Measurements from ENCODE around the gene MBOAT2.
A peak's percentile ranks its signal among the peaks of the same experiment; 100 is the strongest.

Gene MBOAT2

DNA sequence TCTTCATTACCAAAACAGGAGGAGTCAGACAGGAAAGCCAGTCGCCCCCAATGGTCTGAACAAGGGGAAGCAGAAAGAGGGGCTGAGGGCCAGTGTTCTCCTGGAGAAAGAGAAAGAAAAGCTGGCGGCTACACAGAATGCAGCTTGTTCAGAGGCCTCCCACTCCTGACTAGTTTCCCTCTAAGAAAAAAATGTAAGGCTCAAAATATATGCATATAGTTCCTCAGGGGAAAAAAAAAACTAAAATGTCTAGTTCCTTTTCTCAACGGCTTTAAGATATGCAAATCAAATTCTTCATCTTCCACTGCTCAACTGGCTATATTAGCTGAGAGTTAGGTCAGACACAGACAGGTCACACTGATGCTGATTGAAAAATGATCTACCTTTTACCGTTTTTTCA, 18.6 kb downstream of the MBOAT2 start:
- no peak overlapping the region for H3K4me2 ChIP-seq (ENCODE audit: insufficient read depth, low read length)
- peaks cover 82% of the 10 kb centered on the region for H3K79me2 ChIP-seq (ENCODE audit: insufficient read depth, low read length)
- H2AFZ ChIP-seq (ENCODE audit: low read depth, low read length), result no peak overlapping the region
- no peak overlapping the region for H3K27ac ChIP-seq (ENCODE audit: low read length)
- H3K27me3 ChIP-seq (ENCODE audit: insufficient read depth, low read length, poor library complexity), result no peaks in the 10 kb centered on the region
- no peak for TF ChIP-seq EZH2 (IDR thresholded peaks at IDR 0.05; ENCODE audit: borderline replicate concordance, low read depth, low read length, severe bottlenecking)
- TF ChIP-seq, protein P1, sequence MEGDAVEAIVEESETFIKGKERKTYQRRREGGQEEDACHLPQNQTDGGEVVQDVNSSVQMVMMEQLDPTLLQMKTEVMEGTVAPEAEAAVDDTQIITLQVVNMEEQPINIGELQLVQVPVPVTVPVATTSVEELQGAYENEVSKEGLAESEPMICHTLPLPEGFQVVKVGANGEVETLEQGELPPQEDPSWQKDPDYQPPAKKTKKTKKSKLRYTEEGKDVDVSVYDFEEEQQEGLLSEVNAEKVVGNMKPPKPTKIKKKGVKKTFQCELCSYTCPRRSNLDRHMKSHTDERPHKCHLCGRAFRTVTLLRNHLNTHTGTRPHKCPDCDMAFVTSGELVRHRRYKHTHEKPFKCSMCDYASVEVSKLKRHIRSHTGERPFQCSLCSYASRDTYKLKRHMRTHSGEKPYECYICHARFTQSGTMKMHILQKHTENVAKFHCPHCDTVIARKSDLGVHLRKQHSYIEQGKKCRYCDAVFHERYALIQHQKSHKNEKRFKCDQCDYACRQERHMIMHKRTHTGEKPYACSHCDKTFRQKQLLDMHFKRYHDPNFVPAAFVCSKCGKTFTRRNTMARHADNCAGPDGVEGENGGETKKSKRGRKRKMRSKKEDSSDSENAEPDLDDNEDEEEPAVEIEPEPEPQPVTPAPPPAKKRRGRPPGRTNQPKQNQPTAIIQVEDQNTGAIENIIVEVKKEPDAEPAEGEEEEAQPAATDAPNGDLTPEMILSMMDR (IDR thresholded peaks at IDR 0.05; ENCODE audit: borderline replicate concordance, extremely low read depth, low read length, poor library complexity, severe bottlenecking), result no peak
- no peaks in the 10 kb centered on the region for H3K4me1 ChIP-seq (ENCODE audit: insufficient read depth, low read length)
- DNase-seq, result no peak
- no peak overlapping the region for H3K4me3 ChIP-seq (ENCODE audit: low read depth in 1 of 2, low read length in 2 of 2)
- H4K20me1 ChIP-seq (ENCODE audit: insufficient read depth, low read length), result peaks cover 14% of the 10 kb centered on the region; the same call in 1 of the 2 replicates
- no peak overlapping the region for H3K9ac ChIP-seq (ENCODE audit: low read depth, low read length)
- ATAC-seq (ENCODE audit: insufficient read depth, low read depth), result peak; percentile 47; the same call in 1 of the 3 replicates
- no peaks in the 10 kb centered on the region for H3K36me3 ChIP-seq (ENCODE audit: insufficient read depth, low read length)
- no peaks in the 10 kb centered on the region for H3K9me3 ChIP-seq (ENCODE audit: insufficient read depth, low read length, severe bottlenecking)

GRCh38 chr2:8984157-8984556, 19.3 kb downstream of the MBOAT2 start:
- Histone ChIP-seq H3K4me3 (ENCODE audit: low read depth in 1 of 2, low read length in 2 of 2) (no peak overlapping the region), H4K20me1 (ENCODE audit: insufficient read depth, low read length) (peaks cover 12% of the 10 kb centered on the region; the same call in 1 of the 2 replicates), H3K9ac (ENCODE audit: low read depth, low read length) (no peak overlapping the region), H3K27ac (ENCODE audit: low read length) (no peak overlapping the region), H3K9me3 (ENCODE audit: insufficient read depth, low read length, severe bottlenecking) (no peaks in the 10 kb centered on the region), H3K79me2 (ENCODE audit: insufficient read depth, low read length) (peaks cover 82% of the 10 kb centered on the region), H3K4me1 (ENCODE audit: insufficient read depth, low read length) (no peaks in the 10 kb centered on the region), H2AFZ (ENCODE audit: low read depth, low read length) (no peak overlapping the region), H3K27me3 (ENCODE audit: insufficient read depth, low read length, poor library complexity) (no peaks in the 10 kb centered on the region), H3K36me3 (ENCODE audit: insufficient read depth, low read length) (no peaks in the 10 kb centered on the region), H3K4me2 (ENCODE audit: insufficient read depth, low read length) (no peak overlapping the region)
- TF ChIP-seq, protein P1 (IDR thresholded peaks at IDR 0.05; ENCODE audit: borderline replicate concordance, extremely low read depth, low read length, poor library complexity, severe bottlenecking), result no peak
- no peak for TF ChIP-seq EZH2 (IDR thresholded peaks at IDR 0.05; ENCODE audit: borderline replicate concordance, low read depth, low read length, severe bottlenecking)
- ATAC-seq (ENCODE audit: insufficient read depth, low read depth) (no peak), DNase-seq (no peak)

DNA sequence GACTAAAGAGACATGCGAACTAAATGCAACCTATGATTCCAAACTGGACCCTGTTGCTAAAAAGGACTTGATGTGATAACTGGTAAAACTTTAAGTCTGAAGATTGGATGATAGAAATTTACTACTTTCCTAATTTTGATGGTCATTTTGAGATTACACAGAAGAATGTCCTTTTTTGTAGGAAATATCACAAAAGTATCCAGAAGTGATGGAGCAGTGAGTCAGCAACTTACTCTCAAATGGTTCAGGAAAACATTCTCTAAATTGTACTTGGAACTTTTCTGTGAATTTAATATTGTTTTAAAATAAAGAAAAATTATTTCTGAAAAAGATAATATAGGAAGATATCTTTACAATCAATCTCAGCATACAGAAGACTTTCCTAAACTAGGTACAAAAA, 19.9 kb downstream of the MBOAT2 start:
- Histone ChIP-seq H3K4me3 (ENCODE audit: low read depth in 1 of 2, low read length in 2 of 2) (no peak overlapping the region), H2AFZ (ENCODE audit: low read depth, low read length) (no peak overlapping the region), H3K27ac (ENCODE audit: low read length) (no peak overlapping the region), H3K27me3 (ENCODE audit: insufficient read depth, low read length, poor library complexity) (no peaks in the 10 kb centered on the region), H3K9ac (ENCODE audit: low read depth, low read length) (no peak overlapping the region), H3K36me3 (ENCODE audit: insufficient read depth, low read length) (no peaks in the 10 kb centered on the region), H4K20me1 (ENCODE audit: insufficient read depth, low read length) (peaks cover 12% of the 10 kb centered on the region; the same call in 1 of the 2 replicates), H3K79me2 (ENCODE audit: insufficient read depth, low read length) (peaks cover 80% of the 10 kb centered on the region), H3K4me2 (ENCODE audit: insufficient read depth, low read length) (no peak overlapping the region), H3K9me3 (ENCODE audit: insufficient read depth, low read length, severe bottlenecking) (no peaks in the 10 kb centered on the region), H3K4me1 (ENCODE audit: insufficient read depth, low read length) (no peaks in the 10 kb centered on the region)
- ATAC-seq (ENCODE audit: insufficient read depth, low read depth) (no peak), DNase-seq (no peak)
- TF ChIP-seq, protein P1 (IDR thresholded peaks at IDR 0.05; ENCODE audit: borderline replicate concordance, extremely low read depth, low read length, poor library complexity, severe bottlenecking), result no peak
- no peak for TF ChIP-seq EZH2 (IDR thresholded peaks at IDR 0.05; ENCODE audit: borderline replicate concordance, low read depth, low read length, severe bottlenecking)

DNA sequence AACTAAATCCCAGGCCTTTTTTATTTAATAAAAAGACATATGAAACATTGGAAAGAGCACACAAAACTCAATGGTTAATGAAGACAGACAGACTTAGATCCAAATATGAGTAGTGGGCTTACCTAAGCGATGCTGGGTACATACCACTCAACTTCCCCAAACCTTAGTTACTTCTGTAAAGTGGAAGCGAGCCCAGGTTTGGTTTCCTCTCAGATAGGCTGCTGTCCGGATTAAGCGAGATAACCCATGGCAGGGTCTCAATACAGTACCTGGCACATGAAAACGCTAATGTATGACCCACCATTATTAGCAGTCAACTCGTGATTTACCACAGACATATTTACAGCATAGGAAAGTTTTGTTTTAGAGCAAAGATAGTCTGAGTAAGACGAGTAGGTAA, 21.6 kb downstream of the MBOAT2 start:
- Histone ChIP-seq H3K4me1 (ENCODE audit: insufficient read depth, low read length) (no peaks in the 10 kb centered on the region), H3K27ac (ENCODE audit: low read length) (no peak overlapping the region), H3K79me2 (ENCODE audit: insufficient read depth, low read length) (peaks cover 80% of the 10 kb centered on the region)

More for the DNA sequence above, 21.6 kb downstream of the MBOAT2 start:
- ATAC-seq (ENCODE audit: insufficient read depth, low read depth) (no peak), DNase-seq (no peak)
- Histone ChIP-seq H4K20me1 (ENCODE audit: insufficient read depth, low read length) (peaks cover 20% of the 10 kb centered on the region; the same call in 1 of the 2 replicates), H2AFZ (ENCODE audit: low read depth, low read length) (no peak overlapping the region), H3K36me3 (ENCODE audit: insufficient read depth, low read length) (no peaks in the 10 kb centered on the region), H3K4me2 (ENCODE audit: insufficient read depth, low read length) (no peak overlapping the region), H3K9me3 (ENCODE audit: insufficient read depth, low read length, severe bottlenecking) (no peaks in the 10 kb centered on the region), H3K9ac (ENCODE audit: low read depth, low read length) (no peak overlapping the region), H3K27me3 (ENCODE audit: insufficient read depth, low read length, poor library complexity) (no peaks in the 10 kb centered on the region), H3K4me3 (ENCODE audit: low read depth in 1 of 2, low read length in 2 of 2) (no peak overlapping the region)
- TF ChIP-seq, protein P1 (IDR thresholded peaks at IDR 0.05; ENCODE audit: borderline replicate concordance, extremely low read depth, low read length, poor library complexity, severe bottlenecking), result no peak
- TF ChIP-seq EZH2 (IDR thresholded peaks at IDR 0.05; ENCODE audit: borderline replicate concordance, low read depth, low read length, severe bottlenecking), result no peak
